GM21367 (cell line): ENCODE data around the gene RPL36.
"Not testable (repeated sequence)": the region's sequence is repeated elsewhere in the genome, so short reads cannot be mapped to it uniquely, and the experiment has no call there.

Source experiments
- ATAC-seq: cut with Tn5 transposase; IDR thresholded peaks from one replicate; pipeline ENCODE4 v1.9.1; 2021; ENCODE audit not compliant: unreplicated experiment

Gene RPL36

GRCh38 chr19:5688262-5688881 is 1.7 kb upstream of the RPL36 start:
- not testable (repeated sequence) for ATAC-seq

GRCh38 chr19:5690955-5691821 is 1.1 kb downstream of the RPL36 start:
- no peak for ATAC-seq

GRCh38 chr19:5691822-5692722 is 2.0 kb downstream of the RPL36 start:
- no peak for ATAC-seq

- ATAC-seq, result no peak
These were observed 2.7 kb downstream of the RPL36 start for GRCh38 chr19:5692723-5693194.

GRCh38 chr19:5693195-5694166 is 3.4 kb downstream of the RPL36 start:
- no peak for ATAC-seq

GRCh38 chr19:5694167-5694955 is 4.3 kb downstream of the RPL36 start:
- no peak for ATAC-seq

GRCh38 chr19:5694956-5695648 is 5.0 kb downstream of the RPL36 start:
- ATAC-seq, result no peak

GRCh38 chr19:5695649-5696195 is 5.6 kb downstream of the RPL36 start:
- ATAC-seq, result no peak

GRCh38 chr19:5696196-5697021 is 6.3 kb downstream of the RPL36 start:
- no peak for ATAC-seq

GRCh38 chr19:5697022-5697889 is 7.2 kb downstream of the RPL36 start:
- no peak for ATAC-seq

GRCh38 chr19:5697890-5698634 is 8.0 kb downstream of the RPL36 start:
- no peak for ATAC-seq

GRCh38 chr19:5698635-5699422 is 8.7 kb downstream of the RPL36 start:
- ATAC-seq, result no peak

GRCh38 chr19:5700455-5701092 is 10.5 kb downstream of the RPL36 start:
- no peak for ATAC-seq

GRCh38 chr19:5702053-5702410 is 11.9 kb downstream of the RPL36 start:
- not testable (repeated sequence) for ATAC-seq
